Right ventricle myocardium superior (tissue), 1 donor: ENCODE data around the gene PLEKHG4B. TPM values are rescaled to one million over a fixed set of nuclear protein-coding genes. Genes with fewer than 3 reads are reported as not detected.

Source experiments
- ATAC-seq: fragments of 200-7000 bp; cut with Tn5 transposase; one replicate; pipeline ENCODE4 v1.9.1; 2020; ENCODE audit warnings: mild to moderate bottlenecking; ENCODE audit not compliant: poor library complexity
- DNase-seq: peaks from one replicate; pipeline ENCODE4 v3.0.0-alpha.2; 2020
- intact Hi-C: fragments of 100-400 bp; cut with DNase I; formaldehyde crosslinking; loops from one replicate; pipeline ENCODE4 v1.11.2; 2022
- total RNA-seq: library from RNA; stranded (reverse); fragmentation: NEBNext Ultra II Directional; extraction: Animal tissue kit (Norgen Biotek cat#: 25700); gene quantifications from one replicate; pipeline ENCODE4 v1.2.1, GENCODE V29; 2021
- donor health status: DM: no; HTN: yes; CAD: no; lungs with severe emphysema.

Gene PLEKHG4B
- total RNA-seq, 1 donor from 2014 or later: not detected

- intact Hi-C loops: no loop called here
- no peak for ATAC-seq
- DNase-seq: no peak
Observed at GRCh38 chr5:174291-174600, 82.3 kb downstream of the PLEKHG4B start.

- intact Hi-C loops: no loop called here
- ATAC-seq: no peak
- no peak for DNase-seq
Observed at GRCh38 chr5:174876-175465, 83.0 kb downstream of the PLEKHG4B start.

GRCh38 chr5:176296-176823 is 84.4 kb downstream of the PLEKHG4B start:
- no peak for ATAC-seq
- intact Hi-C loops: no loop called here
- DNase-seq: peak; percentile 35

- DNase-seq (no peak), ATAC-seq (no peak)
- intact Hi-C loops: no loop called here
Observed at GRCh38 chr5:178110-178509, 86.1 kb downstream of the PLEKHG4B start.

GRCh38 chr5:179401-179800 is 87.4 kb downstream of the PLEKHG4B start:
- intact Hi-C loops: no loop called here
- DNase-seq: peak; percentile 10
- no peak for ATAC-seq

GRCh38 chr5:180286-180918 is 88.4 kb downstream of the PLEKHG4B start:
- peak; percentile 33 for DNase-seq
- intact Hi-C loops: no loop called here
- ATAC-seq: peak; percentile 57

GRCh38 chr5:181160-181559 is 89.2 kb downstream of the PLEKHG4B start:
- ATAC-seq (no peak), DNase-seq (peak; percentile 18)
- intact Hi-C loops: no loop called here

- DNase-seq (peak; percentile 37), ATAC-seq (no peak)
- intact Hi-C loops: no loop called here
Observed at GRCh38 chr5:181566-181965, 89.6 kb downstream of the PLEKHG4B start.

- ATAC-seq (no peak), DNase-seq (peak; percentile 31)
- intact Hi-C loops: no loop called here
Observed at GRCh38 chr5:182126-182525, 90.2 kb downstream of the PLEKHG4B start.

- no peak for DNase-seq
- ATAC-seq: no peak
Observed at GRCh38 chr5:184471-184870, 92.5 kb downstream of the PLEKHG4B start.

GRCh38 chr5:185095-186070 is 93.4 kb downstream of the PLEKHG4B start:
- peak; percentile 34 for DNase-seq
- intact Hi-C loops: no loop called here
- no peak for ATAC-seq

More at GRCh38 chr5:184471-184870, 92.5 kb downstream of the PLEKHG4B start:
- intact Hi-C loops: no loop called here

- peak; percentile 36 for DNase-seq
- intact Hi-C loops: no loop called here
- no peak for ATAC-seq
Observed at GRCh38 chr5:186091-187041, 94.4 kb downstream of the PLEKHG4B start.

GRCh38 chr5:187042-187431 is 95.1 kb downstream of the PLEKHG4B start:
- intact Hi-C loops: no loop called here
- peak; percentile 24 for DNase-seq
- ATAC-seq: no peak

GRCh38 chr5:187617-188451 is 95.9 kb downstream of the PLEKHG4B start:
- no peak for ATAC-seq
- intact Hi-C loops: no loop called here
- peak; percentile 46 for DNase-seq

GRCh38 chr5:188488-189481 is 96.8 kb downstream of the PLEKHG4B start:
- DNase-seq (peak; percentile 92), ATAC-seq (peak; percentile 62)
- intact Hi-C loops: no loop called here

- intact Hi-C loops: no loop called here
- ATAC-seq: no peak
- DNase-seq: no peak
Observed at GRCh38 chr5:189486-189885, 97.5 kb downstream of the PLEKHG4B start.
